HFFc6 (cell line): ENCODE measurements around the gene PMEPA1. TPM values are rescaled to one million over a fixed set of nuclear protein-coding genes. Genes with fewer than 3 reads are reported as not detected.

ENCODE experiments used
- DNase-seq: peaks from one replicate; pipeline ENCODE4 v3.0.0-alpha.2; 2018
- H3K27ac Mint-ChIP-seq: 2 replicates; pipeline ENCODE4 v1.8.0; 2020; ENCODE audit warnings: mild to moderate bottlenecking, mixed read lengths
- H3K27me3 Mint-ChIP-seq: 2 replicates; pipeline ENCODE4 v1.8.0; 2021; ENCODE audit warnings: mild to moderate bottlenecking, moderate library complexity, mixed read lengths; ENCODE audit not compliant: insufficient read depth
- H3K36me3 Mint-ChIP-seq: 2 replicates; pipeline ENCODE4 v1.8.0; 2021; ENCODE audit warnings: low read depth, mixed read lengths
- H3K4me1 Mint-ChIP-seq: 2 replicates; pipeline ENCODE4 v1.8.0; 2020; ENCODE audit warnings: low read depth, mixed read lengths
- H3K4me3 Mint-ChIP-seq: 2 replicates; pipeline ENCODE4 v1.8.0; 2020; ENCODE audit warnings: mild to moderate bottlenecking, moderate library complexity, mixed read lengths
- H3K9me3 Mint-ChIP-seq: 2 replicates; pipeline ENCODE4 v1.8.0; 2020; ENCODE audit warnings: mild to moderate bottlenecking, mixed read lengths
- CTCF ChIP-seq: fragments of 200-600 bp; sonication (generic); IDR thresholded peaks from 2 replicates; pipeline ENCODE4 v1.5.0; 2021; ENCODE audit warnings: antibody characterized with exemption, mild to moderate bottlenecking
- total RNA-seq, 6 experiments: library from RNA; stranded (reverse); fragmentation: NEBNext Ultra II Directional; extraction: Animal tissue kit (Norgen Biotek cat#: 25700); gene quantifications; 2 replicates in 1 of 6; 3 replicates in 5 of 6; pipeline ENCODE4 v1.2.3, GENCODE V29; 2021

Gene PMEPA1
- total RNA-seq, 6 experiments from 2014 or later, result 4.7 to 8.0 (median 5.3) TPM

DNA sequence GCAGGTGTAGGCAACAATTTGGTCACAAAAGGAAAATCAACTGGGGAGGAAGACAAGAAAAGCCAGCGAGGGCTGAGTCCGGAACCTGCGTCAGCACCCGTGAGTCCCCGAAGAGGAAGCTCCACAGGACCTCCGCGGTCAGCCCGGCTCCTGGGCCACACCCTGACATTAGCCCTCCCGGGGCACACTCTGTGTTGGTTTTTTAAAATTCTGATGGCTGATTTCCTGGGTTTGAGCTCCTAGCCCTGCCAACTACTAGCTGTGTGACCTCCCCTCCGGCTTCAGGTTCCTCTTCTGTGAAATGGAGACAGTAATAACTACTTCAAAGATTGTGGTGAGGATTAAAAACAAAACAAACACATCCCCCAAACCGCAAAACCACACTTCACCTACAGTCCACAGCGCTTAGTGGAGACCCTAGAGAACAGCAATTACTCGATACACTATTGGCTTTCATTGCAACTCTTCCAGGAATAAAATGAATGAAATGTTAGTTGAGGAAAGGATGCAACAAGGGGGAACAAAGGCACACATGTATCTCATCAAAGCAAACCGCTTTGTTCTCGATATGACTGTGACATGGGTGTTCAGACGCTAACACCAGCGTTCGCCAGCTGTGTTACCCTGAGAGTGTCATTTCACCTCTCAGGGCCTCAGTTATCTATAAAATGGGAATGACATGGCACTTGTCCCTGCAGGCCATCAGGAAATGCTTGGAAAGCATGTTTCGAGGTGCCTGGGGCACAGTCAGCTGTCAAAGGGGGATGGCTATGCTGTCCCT lies 90.6 kb downstream of the PMEPA1 start:
- no peaks in the 10 kb centered on the region for H3K36me3 Mint-ChIP-seq

DNA sequence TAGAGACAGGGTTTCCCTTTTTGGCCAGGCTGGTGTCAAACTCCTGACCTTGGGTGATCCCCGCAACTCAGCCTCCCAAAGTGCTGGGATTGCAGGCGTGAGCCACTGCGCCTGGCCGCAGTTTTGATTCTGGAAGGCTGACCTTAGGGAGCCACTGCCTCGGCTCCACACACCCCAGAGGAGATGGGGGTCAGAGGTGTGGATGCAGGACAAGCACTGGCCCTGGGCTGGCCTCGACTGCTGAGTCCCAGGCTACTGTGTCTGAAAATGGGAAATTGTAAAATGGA lies 91.1 kb downstream of the PMEPA1 start:
- no peak overlapping the region for H3K4me3 Mint-ChIP-seq

More for the DNA sequence above, 90.6 kb downstream of the PMEPA1 start:
- Mint-ChIP-seq H3K4me3 (no peak overlapping the region), H3K4me1 (peaks cover 7% of the 10 kb centered on the region), H3K27ac (no peak overlapping the region), H3K27me3 (peaks cover 40% of the 10 kb centered on the region), H3K9me3 (no peaks in the 10 kb centered on the region)
- TF ChIP-seq CTCF, result no peak
- DNase-seq, result no peak

GRCh38 chr20:57618091-57618763 lies 91.6 kb downstream of the PMEPA1 start:
- peaks cover 7% of the 10 kb centered on the region for H3K4me1 Mint-ChIP-seq
- peak; percentile 9 for DNase-seq
- H3K27me3 Mint-ChIP-seq, result peaks cover 41% of the 10 kb centered on the region
- H3K27ac Mint-ChIP-seq, result no peak overlapping the region
- H3K9me3 Mint-ChIP-seq, result no peaks in the 10 kb centered on the region
- H3K4me3 Mint-ChIP-seq, result no peak overlapping the region
- H3K36me3 Mint-ChIP-seq, result no peaks in the 10 kb centered on the region
- TF ChIP-seq CTCF, result no peak

More for the DNA sequence above, 91.1 kb downstream of the PMEPA1 start:
- no peak for TF ChIP-seq CTCF
- Mint-ChIP-seq H3K9me3 (no peaks in the 10 kb centered on the region), H3K36me3 (no peaks in the 10 kb centered on the region), H3K27me3 (peaks cover 40% of the 10 kb centered on the region), H3K4me1 (peaks cover 7% of the 10 kb centered on the region), H3K27ac (no peak overlapping the region)
- no peak for DNase-seq

GRCh38 chr20:57617079-57617795 lies 92.6 kb downstream of the PMEPA1 start:
- Mint-ChIP-seq H3K36me3 (no peaks in the 10 kb centered on the region), H3K27ac (no peak overlapping the region), H3K4me1 (no peaks in the 10 kb centered on the region; the same call in 1 of the 2 replicates), H3K4me3 (no peak overlapping the region), H3K27me3 (peaks cover 42% of the 10 kb centered on the region), H3K9me3 (no peaks in the 10 kb centered on the region)
- no peak for TF ChIP-seq CTCF
- DNase-seq, result no peak

DNA sequence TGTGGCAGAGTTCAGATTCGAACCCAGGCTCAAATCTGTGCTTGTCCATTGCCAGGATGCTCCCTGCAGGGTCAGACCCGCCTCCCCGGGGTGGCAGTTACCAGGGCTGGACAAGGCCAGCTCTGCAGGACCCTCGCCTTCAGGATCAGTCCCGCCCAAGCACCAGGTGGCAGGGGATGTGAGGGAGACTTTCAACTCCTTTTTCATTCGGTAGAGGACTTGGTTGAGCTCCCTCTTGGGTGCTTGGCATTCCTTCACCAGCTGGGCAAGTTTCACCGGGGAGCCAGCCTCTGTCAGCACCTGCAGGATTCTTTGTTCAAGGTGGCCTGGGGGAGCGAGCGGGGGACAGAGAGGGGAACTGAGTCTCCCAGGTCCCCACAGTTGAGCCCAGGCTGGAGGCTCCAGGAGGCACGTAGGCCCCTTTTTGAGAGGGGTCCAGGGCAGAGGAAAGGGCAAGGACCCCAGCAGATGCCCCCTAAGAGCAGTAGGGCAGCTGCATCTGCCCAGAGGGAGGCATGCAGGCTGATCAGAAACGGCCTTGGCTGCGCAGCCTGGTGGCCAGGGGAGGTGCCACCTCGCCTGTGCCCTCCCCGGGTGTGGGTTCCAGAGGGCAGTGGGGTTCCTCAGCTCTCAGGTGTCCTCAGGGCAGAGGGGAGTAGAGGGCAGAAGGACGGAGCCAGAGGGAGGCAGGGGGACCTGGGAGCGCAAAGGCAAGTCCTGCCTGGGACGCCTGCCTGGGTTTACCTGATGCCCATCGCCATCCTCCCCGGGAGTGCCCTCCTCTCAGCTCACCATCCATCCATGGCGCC lies 93.5 kb downstream of the PMEPA1 start:
- H3K4me3 Mint-ChIP-seq, result no peak overlapping the region
- DNase-seq, result no peak
- no peaks in the 10 kb centered on the region for H3K36me3 Mint-ChIP-seq
- no peak overlapping the region for H3K27ac Mint-ChIP-seq
- TF ChIP-seq CTCF, result no peak
- peaks cover 38% of the 10 kb centered on the region for H3K27me3 Mint-ChIP-seq
- no peaks in the 10 kb centered on the region for H3K9me3 Mint-ChIP-seq
- H3K4me1 Mint-ChIP-seq, result no peaks in the 10 kb centered on the region; the same call in 1 of the 2 replicates
